HepG2 (cell line): ENCODE results near the gene ALG14.

Experiments used
- ATAD3A ChIP-seq: sonication (generic); formaldehyde crosslinking; IDR thresholded peaks from 2 replicates; pipeline ENCODE4 v1.4.0; 2020; ENCODE audit warnings: missing genetic modification reagents
- CEBPB ChIP-seq: IDR thresholded peaks from 2 replicates; pipeline ENCODE4 v1.6.1; 2011; ENCODE audit warnings: low read depth, low read length, improper control_type of control experiment, borderline replicate concordance
- FOXP4 ChIP-seq: sonication (generic); formaldehyde crosslinking; IDR thresholded peaks from 2 replicates; pipeline ENCODE4 v1.4.0; 2020; ENCODE audit warnings: missing genetic modification reagents
- PAF1 ChIP-seq: IDR thresholded peaks from 2 replicates; pipeline ENCODE4 v1.6.1; 2016; ENCODE audit warnings: missing genetic modification reagents, missing compliant biosample characterization
- PRMT3 ChIP-seq: sonication (generic); formaldehyde crosslinking; IDR thresholded peaks from 2 replicates; pipeline ENCODE4 v1.8.1; 2022; ENCODE audit warnings: low read depth, mild to moderate bottlenecking, moderate library complexity, missing genetic modification reagents, borderline replicate concordance
- ZBTB21 ChIP-seq: sonication (generic); formaldehyde crosslinking; IDR thresholded peaks from 2 replicates; pipeline ENCODE4 v1.4.0; 2020; ENCODE audit warnings: missing genetic modification reagents
- ZNF460 ChIP-seq: sonication (generic); formaldehyde crosslinking; IDR thresholded peaks from 2 replicates; pipeline ENCODE4 v1.5.1; 2020; ENCODE audit warnings: missing genetic modification reagents, mild to moderate bottlenecking, borderline replicate concordance
- ZNF546 ChIP-seq: sonication (generic); formaldehyde crosslinking; conservative IDR thresholded peaks from 2 replicates; pipeline ENCODE4 v1.8.1; 2023; ENCODE audit warnings: mild to moderate bottlenecking, missing genetic modification reagents
- ZSCAN22 ChIP-seq: sonication (generic); formaldehyde crosslinking; IDR thresholded peaks from 2 replicates; pipeline ENCODE4 v1.4.0; 2020; ENCODE audit warnings: mild to moderate bottlenecking, missing genetic modification reagents
- TF ChIP-seq, protein P1 (sequence below): sonication (generic); IDR thresholded peaks from 2 replicates; pipeline ENCODE4 v1.6.1; 2016; ENCODE audit warnings: low read depth, borderline replicate concordance
- TF ChIP-seq, protein P2 (sequence below): sonication (generic); formaldehyde crosslinking; IDR thresholded peaks from 2 replicates; pipeline ENCODE4 v1.4.0; 2020; ENCODE audit warnings: mild to moderate bottlenecking, missing genetic modification reagents

DNA sequence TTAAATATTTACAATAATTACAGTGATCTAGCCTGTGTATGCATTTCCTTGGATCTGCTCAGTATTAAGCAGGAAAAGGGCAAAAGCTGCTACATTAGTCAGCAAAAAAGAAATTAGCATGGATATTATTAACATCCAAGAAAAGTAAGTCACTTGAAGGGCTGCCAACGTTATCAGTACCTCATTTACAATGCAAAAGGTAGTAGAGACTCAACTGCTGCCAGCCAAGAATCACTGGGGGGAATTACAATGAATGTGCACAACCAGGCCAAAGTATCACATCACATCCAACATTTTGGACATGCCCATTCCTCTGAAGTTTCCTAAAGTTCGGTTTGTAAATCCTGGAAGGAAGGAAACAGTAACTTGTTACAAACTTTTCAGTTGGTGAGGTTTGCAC, 147.7 kb downstream of the ALG14 start:
- TF ChIP-seq PAF1 (CRISPR knock-in tag), result no peak
- TF ChIP-seq CEBPB, result no peak
- no peak for TF ChIP-seq ZNF460 (CRISPR knock-in tag)
- TF ChIP-seq ZBTB21 (CRISPR knock-in tag), result no peak
- no peak for TF ChIP-seq PRMT3 (CRISPR knock-in tag)
- TF ChIP-seq, protein P1, sequence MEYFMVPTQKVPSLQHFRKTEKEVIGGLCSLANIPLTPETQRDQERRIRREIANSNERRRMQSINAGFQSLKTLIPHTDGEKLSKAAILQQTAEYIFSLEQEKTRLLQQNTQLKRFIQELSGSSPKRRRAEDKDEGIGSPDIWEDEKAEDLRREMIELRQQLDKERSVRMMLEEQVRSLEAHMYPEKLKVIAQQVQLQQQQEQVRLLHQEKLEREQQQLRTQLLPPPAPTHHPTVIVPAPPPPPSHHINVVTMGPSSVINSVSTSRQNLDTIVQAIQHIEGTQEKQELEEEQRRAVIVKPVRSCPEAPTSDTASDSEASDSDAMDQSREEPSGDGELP, result no peak
- no peak for TF ChIP-seq ZNF546
- TF ChIP-seq, protein P2, sequence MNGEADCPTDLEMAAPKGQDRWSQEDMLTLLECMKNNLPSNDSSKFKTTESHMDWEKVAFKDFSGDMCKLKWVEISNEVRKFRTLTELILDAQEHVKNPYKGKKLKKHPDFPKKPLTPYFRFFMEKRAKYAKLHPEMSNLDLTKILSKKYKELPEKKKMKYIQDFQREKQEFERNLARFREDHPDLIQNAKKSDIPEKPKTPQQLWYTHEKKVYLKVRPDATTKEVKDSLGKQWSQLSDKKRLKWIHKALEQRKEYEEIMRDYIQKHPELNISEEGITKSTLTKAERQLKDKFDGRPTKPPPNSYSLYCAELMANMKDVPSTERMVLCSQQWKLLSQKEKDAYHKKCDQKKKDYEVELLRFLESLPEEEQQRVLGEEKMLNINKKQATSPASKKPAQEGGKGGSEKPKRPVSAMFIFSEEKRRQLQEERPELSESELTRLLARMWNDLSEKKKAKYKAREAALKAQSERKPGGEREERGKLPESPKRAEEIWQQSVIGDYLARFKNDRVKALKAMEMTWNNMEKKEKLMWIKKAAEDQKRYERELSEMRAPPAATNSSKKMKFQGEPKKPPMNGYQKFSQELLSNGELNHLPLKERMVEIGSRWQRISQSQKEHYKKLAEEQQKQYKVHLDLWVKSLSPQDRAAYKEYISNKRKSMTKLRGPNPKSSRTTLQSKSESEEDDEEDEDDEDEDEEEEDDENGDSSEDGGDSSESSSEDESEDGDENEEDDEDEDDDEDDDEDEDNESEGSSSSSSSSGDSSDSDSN (CRISPR knock-in tag), result no peak
- TF ChIP-seq ATAD3A (CRISPR knock-in tag), result no peak
- TF ChIP-seq FOXP4 (CRISPR knock-in tag), result no peak
- no peak for TF ChIP-seq ZSCAN22 (CRISPR knock-in tag)
